Activated CD8-positive, alpha-beta memory T cell treated with anti-CD3 and anti-CD28 coated beads for 4 hours (primary cell): Measurements from ENCODE around the gene INSL3.
"Not testable (repeated sequence)": the region's sequence is repeated elsewhere in the genome, so short reads cannot be mapped to it uniquely, and the experiment has no call there.

Source experiments
- DNase-seq, 2 donors: peaks; one replicate each; pipeline ENCODE4 v3.0.0-alpha.2; 2020; ENCODE audit warnings: low read depth in 2 of 2

The INSL3 gene

GRCh38 chr19:17812099-17812498, 9.2 kb downstream of the INSL3 start:
- DNase-seq: no peak

- no peak for DNase-seq
Measured at GRCh38 chr19:17811681-17812080, 9.6 kb downstream of the INSL3 start.

GRCh38 chr19:17811103-17811502, 10.2 kb downstream of the INSL3 start:
- no peak for DNase-seq

GRCh38 chr19:17807731-17808316, 13.5 kb downstream of the INSL3 start:
- no peak for DNase-seq

- DNase-seq: no peak
Measured at GRCh38 chr19:17806945-17807344, 14.4 kb downstream of the INSL3 start.

- no peak for DNase-seq
Measured at GRCh38 chr19:17805427-17805826, 15.9 kb downstream of the INSL3 start.

- no peak for DNase-seq
Measured at GRCh38 chr19:17803264-17803896, 17.9 kb downstream of the INSL3 start.

GRCh38 chr19:17802137-17802858, 19.0 kb downstream of the INSL3 start:
- no peak for DNase-seq

- DNase-seq: not testable (repeated sequence)
Measured at GRCh38 chr19:17798599-17798998, 22.7 kb downstream of the INSL3 start.

GRCh38 chr19:17797424-17798201, 23.7 kb downstream of the INSL3 start:
- DNase-seq: no peak

- no peak for DNase-seq
Measured at GRCh38 chr19:17796838-17797423, 24.4 kb downstream of the INSL3 start.

GRCh38 chr19:17796013-17796837, 25.1 kb downstream of the INSL3 start:
- no peak for DNase-seq

GRCh38 chr19:17795495-17795856, 25.8 kb downstream of the INSL3 start:
- DNase-seq: no peak

- DNase-seq: no peak
Measured at GRCh38 chr19:17794731-17795494, 26.4 kb downstream of the INSL3 start, which contains the start of gene B3GNT3. TSS of gene B3GNT3 (plus strand) at chr19:17795138. CDS start at chr19:17807808, 12,670 bp downstream.

- no peak for DNase-seq
Measured at GRCh38 chr19:17794412-17794730, 26.9 kb downstream of the INSL3 start.

GRCh38 chr19:17790059-17790780, 31.1 kb downstream of the INSL3 start:
- DNase-seq: no peak

GRCh38 chr19:17788632-17789031, 32.7 kb downstream of the INSL3 start:
- DNase-seq: no peak

- DNase-seq: no peak
Measured at GRCh38 chr19:17787274-17787913, 33.9 kb downstream of the INSL3 start.
